Frontal cortex (tissue), 4 donors: ENCODE results near the gene ERC2. TPM values are rescaled to one million over a fixed set of nuclear protein-coding genes. Genes with fewer than 3 reads are reported as not detected.

Source experiments
- DNase-seq, 2 donors: peaks; one replicate each; pipeline ENCODE4 v3.0.0; 2012; ENCODE audit warnings: low spot score in 2 of 2
- FAIRE-seq: peaks from 2 replicates; lab custom pipeline; 2012; peaks lifted over from hg19 to GRCh38; lab: Jason Lieb, UNC
- total RNA-seq: library from RNA; depleted of rRNA; stranded (reverse); fragments of >200 nt; gene quantifications from one replicate; pipeline ENCODE4 v1.2.3, GENCODE V29; 2014
- donor health status: control.
- donor health status: control.
- donor health status: control.

Gene ERC2
- total RNA-seq, 1 donor from 2014 or later = 77.9 TPM

DNA sequence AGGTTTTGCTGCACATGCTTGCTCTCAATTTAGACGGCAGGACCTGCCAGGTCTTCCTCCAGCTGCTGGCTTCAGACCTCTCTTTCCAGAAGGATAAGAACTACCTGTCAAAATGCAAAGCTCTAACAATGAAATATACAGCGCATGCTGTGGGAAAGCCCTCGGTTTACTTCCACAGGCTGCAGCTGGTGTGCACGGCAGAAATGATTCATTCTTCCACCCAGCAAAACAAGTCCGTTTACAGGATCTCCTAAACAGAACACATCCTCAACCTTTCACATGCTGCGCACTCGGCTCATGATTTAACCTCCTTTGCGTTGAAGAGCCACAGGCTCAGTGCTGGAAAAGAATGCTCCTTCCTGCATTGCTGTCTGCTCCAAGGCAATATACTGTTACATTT, 888.8 kb downstream of the ERC2 start:
- FAIRE-seq = no peak
- no peak for DNase-seq

GRCh38 chr3:55576621-55577388, 891.5 kb downstream of the ERC2 start:
- no peak for FAIRE-seq
- DNase-seq = no peak

- DNase-seq (no peak), FAIRE-seq (no peak)
Measured at GRCh38 chr3:55574671-55575070, 893.6 kb downstream of the ERC2 start.

GRCh38 chr3:55572816-55573215, 895.5 kb downstream of the ERC2 start:
- FAIRE-seq = no peak
- DNase-seq = no peak

- no peak for FAIRE-seq
- no peak for DNase-seq
Measured at GRCh38 chr3:55571913-55572312, 896.4 kb downstream of the ERC2 start.

DNA sequence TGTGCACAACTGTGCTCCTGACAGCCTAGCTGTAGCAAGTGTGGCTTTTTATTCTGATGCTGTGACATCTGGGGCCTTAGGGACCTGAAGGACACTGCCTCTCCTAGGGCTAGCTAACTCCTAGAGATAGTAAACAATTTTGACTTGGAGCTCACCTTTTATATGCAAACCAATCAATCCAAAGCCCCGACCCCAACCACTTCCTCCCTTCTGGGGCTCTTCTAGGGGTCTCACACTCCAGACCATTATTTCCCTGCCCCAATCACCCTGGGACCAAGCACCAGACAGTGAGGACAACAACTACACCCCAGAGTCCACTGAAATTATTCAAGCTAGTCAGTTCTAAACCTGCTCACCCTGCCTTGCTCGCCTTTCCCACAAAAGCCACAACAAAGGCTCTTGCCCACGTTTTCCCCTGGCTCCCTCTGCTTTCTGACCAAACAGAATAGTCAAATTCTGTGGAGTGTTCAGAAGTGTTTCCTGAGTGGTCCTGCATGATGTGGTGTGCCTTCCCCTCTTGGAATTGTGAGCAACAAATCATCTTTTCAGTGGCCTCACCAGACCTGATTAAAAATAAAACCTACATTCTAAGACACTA, 897.0 kb downstream of the ERC2 start:
- FAIRE-seq = no peak
- DNase-seq = no peak

GRCh38 chr3:55570271-55570711, 898.0 kb downstream of the ERC2 start:
- FAIRE-seq (no peak), DNase-seq (no peak)

DNA sequence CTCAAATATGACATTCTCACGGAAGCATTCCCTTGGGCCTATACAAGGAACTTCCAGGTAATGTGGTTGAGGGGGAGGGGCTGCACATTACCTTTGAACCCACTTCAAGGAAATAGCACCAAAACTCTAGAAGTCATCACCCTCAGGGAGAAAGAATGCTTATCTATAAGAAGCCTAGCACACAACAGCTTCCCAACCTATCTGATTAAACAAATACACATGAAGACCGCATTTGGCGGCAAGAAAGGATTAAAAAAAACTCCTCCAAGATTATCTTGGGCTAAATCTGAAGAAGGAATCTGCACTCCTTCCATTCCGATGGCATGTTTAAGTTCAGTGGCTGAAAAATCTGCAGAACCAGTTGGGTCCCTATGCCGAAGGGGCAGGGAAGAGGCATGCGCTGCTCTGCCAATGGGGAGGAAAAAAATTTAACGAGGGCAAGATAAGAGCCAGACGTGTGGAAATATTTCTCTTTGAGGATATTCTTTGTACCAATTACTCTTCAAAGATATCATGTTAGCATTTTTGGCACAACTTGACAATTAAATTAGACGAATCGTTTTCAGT, 899.2 kb downstream of the ERC2 start:
- DNase-seq = no peak
- FAIRE-seq = no peak

- FAIRE-seq (no peak), DNase-seq (no peak)
Measured at GRCh38 chr3:55567615-55568014, 900.7 kb downstream of the ERC2 start.

DNA sequence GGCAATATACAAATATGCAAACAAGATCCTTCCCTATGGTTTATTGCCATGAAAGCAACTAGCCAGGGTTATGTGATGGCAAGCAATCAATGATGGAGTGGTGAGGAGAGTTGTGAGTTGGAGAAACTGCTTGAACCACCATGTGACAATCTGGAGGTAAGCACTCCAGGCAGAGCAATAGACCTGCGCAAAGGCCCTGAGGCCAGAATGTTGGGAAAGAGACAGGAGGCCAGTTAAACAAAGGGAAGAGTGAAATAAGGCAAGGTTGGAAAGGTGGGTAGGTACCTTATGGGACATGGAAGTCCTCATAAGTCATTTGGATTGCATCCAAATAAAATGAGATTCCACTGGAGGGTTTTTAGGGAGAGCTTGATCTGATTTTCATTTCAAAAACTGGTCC, 901.1 kb downstream of the ERC2 start:
- no peak for FAIRE-seq
- DNase-seq = no peak

DNA sequence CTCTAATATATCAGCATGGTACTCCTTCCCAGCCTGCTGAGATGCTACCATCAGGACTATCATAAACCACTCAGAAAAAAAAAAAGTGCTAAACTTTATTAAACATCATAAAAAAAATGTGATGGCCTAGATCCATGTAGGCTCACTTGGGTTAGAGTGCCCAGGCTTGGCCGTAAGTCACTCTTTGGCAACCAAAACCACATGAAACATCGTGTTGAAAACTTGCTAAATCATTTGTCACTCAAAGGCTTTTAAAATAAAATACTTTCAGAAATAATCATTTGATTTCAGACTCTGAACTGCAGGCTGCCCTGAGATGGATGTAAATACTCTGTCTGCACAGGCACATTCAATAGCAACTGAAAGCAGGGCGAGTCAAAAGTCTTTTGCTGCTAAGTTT, 902.7 kb downstream of the ERC2 start:
- FAIRE-seq (no peak), DNase-seq (no peak)

DNA sequence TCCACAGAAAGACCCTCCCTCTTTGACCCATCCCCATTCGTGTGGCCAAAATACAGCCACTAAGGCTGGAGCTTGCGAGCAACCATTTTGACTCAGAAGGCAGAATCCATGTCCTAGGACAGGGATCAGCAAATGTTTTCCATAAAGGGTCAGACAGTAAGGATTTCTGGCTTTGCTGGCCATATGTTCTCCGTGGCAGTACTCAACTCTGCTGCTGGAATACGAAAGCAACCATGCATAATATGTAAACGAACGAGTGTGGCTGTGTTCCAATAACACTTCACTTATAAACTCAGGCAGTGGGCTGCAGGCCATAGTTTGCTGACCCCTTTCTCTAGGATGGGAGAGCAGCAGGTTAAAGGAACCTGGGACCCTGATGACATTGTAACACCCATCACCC, 903.5 kb downstream of the ERC2 start:
- no peak for FAIRE-seq

GRCh38 chr3:55562700-55563099, 905.6 kb downstream of the ERC2 start:
- DNase-seq (no peak), FAIRE-seq (no peak)

More for the DNA sequence above, 903.5 kb downstream of the ERC2 start:
- DNase-seq = no peak

GRCh38 chr3:55559500-55560423, 908.5 kb downstream of the ERC2 start:
- no peak for DNase-seq
- FAIRE-seq = no peak

- FAIRE-seq = no peak
- DNase-seq = no peak
Measured at GRCh38 chr3:55558316-55558715, 910.0 kb downstream of the ERC2 start.

DNA sequence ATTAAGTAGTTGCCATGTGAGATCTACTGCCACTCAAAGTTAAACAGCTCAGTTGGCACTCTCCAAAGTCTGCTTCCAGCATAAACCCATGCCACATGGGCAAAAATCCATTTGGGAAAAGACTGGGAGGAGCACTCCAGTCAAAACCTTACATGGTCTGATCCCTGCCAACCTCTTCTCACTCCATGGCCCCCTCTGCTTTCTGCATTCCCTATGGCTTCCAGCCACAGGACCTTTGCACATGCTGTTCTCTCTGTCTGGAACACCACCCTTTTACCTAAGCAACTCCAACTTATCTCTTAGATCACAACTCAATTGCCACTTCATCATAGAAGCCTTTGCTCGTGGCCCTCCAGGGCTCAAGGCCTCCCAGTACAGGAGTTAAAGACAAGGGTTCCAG, 910.7 kb downstream of the ERC2 start:
- no peak for FAIRE-seq

DNA sequence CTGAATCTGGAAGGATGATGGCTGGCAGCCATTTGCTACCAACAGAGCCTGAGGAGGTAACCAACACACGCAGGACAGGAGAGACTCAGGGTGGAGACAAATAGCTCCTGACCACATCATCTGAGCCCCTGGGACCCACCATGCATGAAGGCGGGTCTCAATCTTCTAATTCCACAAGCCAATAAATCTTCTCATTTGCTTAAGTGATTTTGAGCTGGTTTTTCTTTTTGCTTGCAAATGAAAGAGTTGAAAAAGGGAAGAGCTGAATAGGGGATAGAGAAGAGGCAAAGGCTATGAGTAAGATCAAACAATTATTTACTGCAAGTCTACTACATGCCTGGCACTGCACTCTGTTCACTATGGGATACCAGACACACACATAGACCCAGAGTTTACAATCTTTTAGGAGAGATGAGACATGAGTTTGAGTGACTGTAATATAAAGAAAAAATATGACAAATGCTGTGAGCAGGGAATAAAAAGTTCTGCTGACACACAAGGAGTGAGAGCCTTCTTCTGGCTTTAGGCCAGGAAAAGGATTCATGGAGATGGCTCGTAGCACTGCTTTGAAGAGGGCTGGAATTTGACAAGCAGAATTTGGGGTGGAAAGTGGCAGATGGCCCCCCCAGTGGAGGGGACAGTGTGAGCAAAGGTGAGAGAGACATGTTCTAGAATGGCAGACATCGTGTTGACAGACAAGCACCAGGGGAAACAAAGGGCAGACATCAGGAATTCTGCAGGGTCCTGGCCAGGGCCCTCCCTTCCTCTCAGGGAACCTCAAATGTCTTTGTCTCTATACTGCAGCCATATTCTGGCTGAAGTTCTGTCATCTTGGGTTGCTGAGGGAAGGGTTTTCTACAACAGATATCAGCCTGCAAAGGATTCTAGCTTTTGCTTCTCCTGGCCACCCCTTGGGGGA, 911.4 kb downstream of the ERC2 start:
- peak in 1 of 2 donors; percentile 24 for DNase-seq
- no peak for FAIRE-seq

More for the DNA sequence above, 910.7 kb downstream of the ERC2 start:
- DNase-seq = no peak

DNA sequence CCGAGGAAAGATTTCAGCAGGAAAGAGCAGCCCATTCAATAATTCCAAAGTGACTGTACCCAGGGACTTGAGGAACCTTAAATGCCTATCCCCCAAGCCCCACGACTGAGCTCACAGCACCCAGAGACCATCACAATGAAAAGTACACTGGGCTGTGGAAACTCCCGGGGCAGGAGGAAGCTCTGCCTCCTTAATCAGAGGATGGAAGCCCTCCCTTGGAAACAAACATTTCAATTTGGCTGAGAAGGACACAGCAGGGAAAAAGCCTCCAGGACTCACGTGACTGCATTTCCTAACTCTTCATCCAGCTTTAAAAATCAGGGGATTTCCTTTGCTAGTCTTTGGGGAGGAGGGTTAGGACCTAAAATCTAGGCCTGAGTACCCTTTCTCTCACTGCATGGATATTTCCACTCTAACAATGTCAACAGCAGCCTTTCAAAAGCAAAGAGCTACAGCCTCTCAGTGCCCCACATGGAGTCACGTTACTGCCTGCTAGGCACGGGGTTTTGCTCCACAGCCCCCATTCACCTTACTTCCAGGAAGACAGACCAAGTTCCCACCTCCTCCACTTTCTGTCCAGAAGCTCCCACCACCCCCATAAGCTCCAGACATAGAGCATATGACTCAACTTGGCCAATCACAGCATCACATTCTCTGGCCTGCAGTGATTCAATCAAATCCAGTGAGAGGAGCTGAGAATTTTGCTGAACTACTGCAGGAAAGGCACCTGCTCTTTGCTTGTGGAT, 912.2 kb downstream of the ERC2 start:
- DNase-seq (peak in 1 of 2 donors; percentile 24), FAIRE-seq (no peak)
